K562 (cell line): ENCODE data around the gene ATP2A3. TPM values are rescaled to one million over a fixed set of nuclear protein-coding genes. Genes with fewer than 3 reads are reported as not detected.

ENCODE experiments used
- ATAC-seq: fragments of 200-7000 bp; cut with Tn5 transposase; 3 replicates; pipeline ENCODE4 v1.9.1; 2020; ENCODE audit warnings: moderate library complexity
- BruUV-seq: library from RNA; stranded (reverse); fragments of 400-500 nt; replicated peaks from 2 replicates; lab custom pipeline; 2021; lab: Mats Ljungman, UMichigan
- CTCF ChIA-PET: fragments of 300-600 bp; formaldehyde crosslinking; extraction: SDS; loops from one replicate; lab custom pipeline; 2021; ENCODE audit warnings: low intra/inter-chr PET ratio; lab: Yijun Ruan, JAX
- POLR2A ChIA-PET: fragments of 300-600, 350-650 bp; sonication (Branson Sonifier 250); formaldehyde crosslinking; extraction: SDS; loops from one replicate; lab custom pipeline; 2021; ENCODE audit warnings: antibody characterized with exemption, inconsistent platforms; lab: Yijun Ruan, JAX
- DNase-seq, 4 experiments: peaks; one replicate each; pipeline versions ENCODE4 v3.0.0 to v3.0.0-alpha.2; 2011 to 2018; ENCODE audit warnings: low spot score in 3 of 4, mixed read lengths in 3 of 4; ENCODE audit errors: extremely low read depth in 1 of 4
- FAIRE-seq: peaks from 2 replicates; lab custom pipeline; 2011; peaks lifted over from hg19 to GRCh38; lab: Jason Lieb, UNC
- H2AFZ ChIP-seq: 2 replicates; pipeline ENCODE4 v1.6.0; 2011; ENCODE audit warnings: low read depth, low read length, control low read depth, inconsistent platforms
- H3K27ac ChIP-seq: fragments of 200-600 bp; 3 replicates; pipeline ENCODE4 v1.8.0; 2011; ENCODE audit warnings: low read depth, mild to moderate bottlenecking, control low read depth, inconsistent platforms, low read length, moderate library complexity, mixed read lengths; ENCODE audit errors: extremely low read depth
- H3K27me3 ChIP-seq, 2 experiments: fragments of 300-600 bp in 1 of 2; 2 replicates in 1 of 2; 3 replicates in 1 of 2; pipeline versions ENCODE4 v1.6.0 to v1.8.0; 2011; ENCODE audit warnings: inconsistent platforms in 2 of 2, low read length in 2 of 2, mild to moderate bottlenecking in 1 of 2, mixed read lengths in 1 of 2, moderate library complexity in 1 of 2; ENCODE audit not compliant: control insufficient read depth in 2 of 2, insufficient read depth in 2 of 2
- H3K36me3 ChIP-seq: fragments of 300-600 bp; 3 replicates; pipeline ENCODE4 v1.8.0; 2011; ENCODE audit warnings: mild to moderate bottlenecking, low read length, inconsistent platforms; ENCODE audit not compliant: control insufficient read depth, insufficient read depth
- H3K4me1 ChIP-seq, 2 experiments: fragments of 200-600 bp in 1 of 2; replicated peaks in 1 of 2; 2 replicates in 1 of 2; 3 replicates in 1 of 2; pipeline versions ENCODE4 v1.5.1 to v1.8.0; 2011; ENCODE audit warnings: inconsistent platforms in 2 of 2, low read length in 2 of 2, mild to moderate bottlenecking in 1 of 2, mixed read lengths in 1 of 2, moderate library complexity in 1 of 2; ENCODE audit not compliant: control insufficient read depth in 2 of 2, insufficient read depth in 2 of 2
- H3K4me2 ChIP-seq: 2 replicates; pipeline ENCODE4 v1.6.1; 2011; ENCODE audit warnings: low read length, control low read depth, inconsistent platforms, mixed read lengths; ENCODE audit not compliant: insufficient read depth
- H3K4me3 ChIP-seq: fragments of 200-600 bp; sonication (generic), shearing (Covaris generic); 2 replicates; pipeline ENCODE4 v1.5.1; 2016; ENCODE audit warnings: control low read depth, inconsistent platforms
- H3K79me2 ChIP-seq: fragments of 200-600 bp; 3 replicates; pipeline ENCODE4 v1.8.0; 2011; ENCODE audit warnings: low read length, inconsistent platforms; ENCODE audit not compliant: control insufficient read depth, insufficient read depth
- H3K9ac ChIP-seq, 2 experiments: 2 replicates each; pipeline versions ENCODE4 v1.6.0 to v1.6.1; 2011; ENCODE audit warnings: low read depth in 2 of 2, low read length in 2 of 2, control low read depth in 1 of 2, inconsistent platforms in 1 of 2, mild to moderate bottlenecking in 1 of 2, mixed read lengths in 1 of 2; ENCODE audit not compliant: insufficient read depth in 1 of 2
- H3K9me1 ChIP-seq: one replicate; pipeline ENCODE4 v1.6.0; 2011; ENCODE audit warnings: inconsistent platforms, mild to moderate bottlenecking, low read length, moderate library complexity; ENCODE audit not compliant: control insufficient read depth, insufficient read depth
- H3K9me3 ChIP-seq: replicated peaks from 2 replicates; pipeline ENCODE4 v1.5.1; 2011; ENCODE audit warnings: low read depth, low read length, inconsistent platforms; ENCODE audit not compliant: control insufficient read depth, insufficient read depth
- H4K20me1 ChIP-seq: replicated peaks from 2 replicates; pipeline ENCODE4 v1.6.1; 2011; ENCODE audit warnings: low read length, inconsistent platforms, mixed read lengths; ENCODE audit not compliant: control insufficient read depth, insufficient read depth
- BDP1 ChIP-seq: IDR thresholded peaks from 3 replicates; pipeline ENCODE4 v1.6.1; 2011; ENCODE audit not compliant: insufficient read length, insufficient read depth
- CHD1 ChIP-seq: fragments of 200-600 bp; sonication (generic); IDR thresholded peaks from one replicate; pipeline ENCODE4 v1.6.1; 2012; ENCODE audit warnings: mild to moderate bottlenecking, moderate library complexity, low read length, inconsistent platforms
- E2F4 ChIP-seq: sonication (generic); formaldehyde crosslinking; IDR thresholded peaks from 2 replicates; pipeline ENCODE4 v1.8.0; 2022; ENCODE audit warnings: mild to moderate bottlenecking, low read depth, missing genetic modification reagents
- FOXM1 ChIP-seq, 2 experiments: fragments of 450-650 bp in 1 of 2; sonication (generic) in 1 of 2; formaldehyde crosslinking in 1 of 2; IDR thresholded peaks; 2 replicates each; pipeline versions ENCODE4 v1.6.1 to v1.9.0; 2017 to 2022; ENCODE audit warnings: low read depth in 2 of 2, mild to moderate bottlenecking in 2 of 2, missing genetic modification reagents in 1 of 2, moderate library complexity in 1 of 2
- GATAD2A ChIP-seq: fragments of 450-650 bp; IDR thresholded peaks from 2 replicates; pipeline ENCODE4 v1.6.1; 2017
- HMG20B ChIP-seq: fragments of 250-450 bp; sonication (Bioruptor Pico); IDR thresholded peaks from 2 replicates; pipeline ENCODE4 v1.5.0; 2021; ENCODE audit warnings: mild to moderate bottlenecking
- KAT7 ChIP-seq: sonication (generic); formaldehyde crosslinking; IDR thresholded peaks from 2 replicates; pipeline ENCODE4 v1.8.0; 2022; ENCODE audit warnings: missing genetic modification reagents, mild to moderate bottlenecking, borderline replicate concordance
- NCOA4 ChIP-seq: fragments of 450-650 bp; IDR thresholded peaks from 2 replicates; pipeline ENCODE4 v1.6.1; 2018; ENCODE audit warnings: mild to moderate bottlenecking; ENCODE audit not compliant: partially characterized antibody
- NR1H2 ChIP-seq: sonication (generic); formaldehyde crosslinking; IDR thresholded peaks from 2 replicates; pipeline ENCODE4 v1.4.0; 2020; ENCODE audit warnings: mild to moderate bottlenecking, missing genetic modification reagents
- RAD51 ChIP-seq: fragments of 450-650 bp; IDR thresholded peaks from 2 replicates; pipeline ENCODE4 v1.7.1; 2016; ENCODE audit warnings: low read depth, mild to moderate bottlenecking, borderline replicate concordance
- RFX1 ChIP-seq: fragments of 450-650 bp; IDR thresholded peaks from 2 replicates; pipeline ENCODE4 v1.6.1; 2016; ENCODE audit warnings: mild to moderate bottlenecking, moderate library complexity
- USF1 ChIP-seq: sonication (generic); formaldehyde crosslinking; IDR thresholded peaks from 2 replicates; pipeline ENCODE4 v1.9.0; 2022; ENCODE audit warnings: mild to moderate bottlenecking, missing genetic modification reagents
- ZNF282 ChIP-seq: sonication (generic); formaldehyde crosslinking; IDR thresholded peaks from 2 replicates; pipeline ENCODE4 v1.8.1; 2023; ENCODE audit warnings: missing genetic modification reagents
- ZNF584 ChIP-seq: fragments of 200-800 bp; sonication (Bioruptor generic); IDR thresholded peaks from 2 replicates; pipeline ENCODE4 v1.6.1; 2016; ENCODE audit warnings: low read depth, mild to moderate bottlenecking, missing genetic modification characterization, missing compliant biosample characterization
- WGBS: fragments of 100-300 bp; shearing (Covaris generic); methylation state at CpG from one replicate; pipeline ENCODE4 v1.1.6; 2016; ENCODE audit warnings: low coverage, mixed read lengths; ENCODE audit not compliant: insufficient coverage; ENCODE audit errors: missing lambda C conversion rate; 5-methylcytosine and 5-hydroxymethylcytosine counted together
- in situ Hi-C: fragments of 300-500 bp; cut with MboI; formaldehyde crosslinking; loops from 4 replicates; pipeline ENCODE4 v1.15.0; 2018; ENCODE audit warnings: inconsistent platforms, mixed read lengths
- intact Hi-C: fragments of 100-400 bp; cut with micrococcal nuclease; formaldehyde crosslinking; loops from 2 replicates; pipeline ENCODE4 v1.14.2; 2022
- polyA plus RNA-seq, 8 experiments: library from polyadenylated mRNA; depleted of rRNA in 4 of 8; stranded (reverse) in 5 of 8; unstranded in 3 of 8; fragments of >200 nt; fragmentation: Nextera tagmentation in 2 of 8; fragmentation: Illumina TruSeq in 1 of 8; extraction: Ambion mirVana in 2 of 8; extraction: Trizol in 1 of 8; gene quantifications; 2 replicates each; pipeline versions ENCODE4 v1.2.1 to v1.2.3, GENCODE V29; 2011 to 2014; ENCODE audit warnings: inconsistent platforms in 1 of 8, missing spikeins in 1 of 8
- total RNA-seq, 7 experiments: library from RNA; depleted of rRNA in 6 of 7; stranded (reverse); fragments of >200 nt in 6 of 7; fragmentation: Illumina TruSeq in 2 of 7; extraction: Trizol in 2 of 7; gene quantifications; 2 replicates each; pipeline versions ENCODE4 v1.2.1 to v1.2.3, GENCODE V29; 2011 to 2021; ENCODE audit warnings: low replicate concordance in 1 of 7
- TF ChIP-seq, protein P1 (sequence below): fragments of 200-800 bp; sonication (Bioruptor generic); IDR thresholded peaks from 2 replicates; pipeline ENCODE4 v1.6.1; 2017; ENCODE audit warnings: missing genetic modification characterization, missing compliant biosample characterization
- TF ChIP-seq, protein P2 (sequence below): sonication (generic); formaldehyde crosslinking; IDR thresholded peaks from 2 replicates; pipeline ENCODE4 v1.8.0; 2022; ENCODE audit warnings: mild to moderate bottlenecking, missing genetic modification reagents
- TF ChIP-seq, protein P3 (sequence below), 2 experiments: IDR thresholded peaks; 2 replicates each; pipeline ENCODE4 v1.6.1; 2012; ENCODE audit warnings: improper control_type of control experiment in 2 of 2, low read depth in 2 of 2, low read length in 2 of 2, borderline replicate concordance in 1 of 2

ATP2A3 gene
- total and polyA plus RNA-seq, 9 of the 15 experiments (the other 6 are each of a cell fraction or from before 2014, with no cell fraction given), result 0.65 to 103 (median 31.3) TPM

DNA sequence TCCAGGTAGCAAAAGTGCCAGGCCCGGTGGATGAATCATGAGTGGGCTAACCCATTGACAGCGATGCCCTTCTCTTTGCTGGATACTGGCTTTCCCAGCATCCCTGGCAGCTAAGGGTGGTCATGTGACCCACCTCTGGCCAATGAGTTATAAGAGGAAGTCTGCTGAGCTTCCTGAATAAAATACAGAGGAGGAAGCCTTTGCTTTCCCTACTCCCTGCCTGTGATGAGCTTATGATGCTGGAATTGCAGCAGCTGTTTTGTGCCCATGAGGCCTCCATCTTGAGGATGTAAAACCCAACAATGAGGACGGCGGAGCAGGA, 15.0 kb upstream of the ATP2A3 start:
- Histone ChIP-seq H3K4me2 (no peak overlapping the region), H3K4me3 (no peak overlapping the region), H4K20me1 (no peaks in the 10 kb centered on the region), H3K79me2 (no peaks in the 10 kb centered on the region), H2AFZ (peak overlapping the region; percentile 76), H3K4me1 (peaks cover 14 to 37% of the 10 kb centered on the region in 2 experiments; a peak in 4 of 5 replicates), H3K9me3 (peaks cover 7% of the 10 kb centered on the region), H3K27ac (no peak overlapping the region), H3K9me1 (no peaks in the 10 kb centered on the region), H3K9ac (no peak overlapping the region), H3K27me3 (no peaks in the 10 kb centered on the region), H3K36me3 (no peaks in the 10 kb centered on the region)
- in situ Hi-C loops, result no loop called here
- no TSS peak for BruUV-seq
- no peak for ATAC-seq
- CTCF ChIA-PET, result no interaction called here
- no peak for FAIRE-seq
- DNase-seq, result no peak
- POLR2A ChIA-PET, result no interaction called here
- intact Hi-C loops, result no loop called here
- 83% methylated on average over 4 of the region's 4 CpGs for WGBS
- TF ChIP-seq NR1H2 (CRISPR knock-in tag), result no peak
- TF ChIP-seq RFX1, result no peak
- no peak for TF ChIP-seq BDP1
- no peak for TF ChIP-seq GATAD2A
- no peak for TF ChIP-seq HMG20B
- peak; percentile 81 for TF ChIP-seq RAD51
- TF ChIP-seq, protein P1, sequence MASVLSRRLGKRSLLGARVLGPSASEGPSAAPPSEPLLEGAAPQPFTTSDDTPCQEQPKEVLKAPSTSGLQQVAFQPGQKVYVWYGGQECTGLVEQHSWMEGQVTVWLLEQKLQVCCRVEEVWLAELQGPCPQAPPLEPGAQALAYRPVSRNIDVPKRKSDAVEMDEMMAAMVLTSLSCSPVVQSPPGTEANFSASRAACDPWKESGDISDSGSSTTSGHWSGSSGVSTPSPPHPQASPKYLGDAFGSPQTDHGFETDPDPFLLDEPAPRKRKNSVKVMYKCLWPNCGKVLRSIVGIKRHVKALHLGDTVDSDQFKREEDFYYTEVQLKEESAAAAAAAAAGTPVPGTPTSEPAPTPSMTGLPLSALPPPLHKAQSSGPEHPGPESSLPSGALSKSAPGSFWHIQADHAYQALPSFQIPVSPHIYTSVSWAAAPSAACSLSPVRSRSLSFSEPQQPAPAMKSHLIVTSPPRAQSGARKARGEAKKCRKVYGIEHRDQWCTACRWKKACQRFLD (CRISPR knock-in tag), result no peak
- TF ChIP-seq FOXM1 (IDR thresholded peaks at IDR 0.05; ENCODE audit: low read depth), result no peak
- no peak for TF ChIP-seq FOXM1 (CRISPR knock-in tag; IDR thresholded peaks at IDR 0.05; ENCODE audit: low read depth)
- TF ChIP-seq CHD1, result no peak
- TF ChIP-seq ZNF584, result no peak
- no peak for TF ChIP-seq ZNF282 (CRISPR knock-in tag)
- peak; percentile 81 for TF ChIP-seq USF1 (CRISPR knock-in tag)
- TF ChIP-seq, protein P2, sequence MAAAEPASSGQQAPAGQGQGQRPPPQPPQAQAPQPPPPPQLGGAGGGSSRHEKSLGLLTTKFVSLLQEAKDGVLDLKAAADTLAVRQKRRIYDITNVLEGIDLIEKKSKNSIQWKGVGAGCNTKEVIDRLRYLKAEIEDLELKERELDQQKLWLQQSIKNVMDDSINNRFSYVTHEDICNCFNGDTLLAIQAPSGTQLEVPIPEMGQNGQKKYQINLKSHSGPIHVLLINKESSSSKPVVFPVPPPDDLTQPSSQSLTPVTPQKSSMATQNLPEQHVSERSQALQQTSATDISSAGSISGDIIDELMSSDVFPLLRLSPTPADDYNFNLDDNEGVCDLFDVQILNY (CRISPR knock-in tag), result no peak
- TF ChIP-seq KAT7, result no peak
- TF ChIP-seq E2F4 (CRISPR knock-in tag), result no peak
- no peak for TF ChIP-seq NCOA4
- TF ChIP-seq, protein P3, sequence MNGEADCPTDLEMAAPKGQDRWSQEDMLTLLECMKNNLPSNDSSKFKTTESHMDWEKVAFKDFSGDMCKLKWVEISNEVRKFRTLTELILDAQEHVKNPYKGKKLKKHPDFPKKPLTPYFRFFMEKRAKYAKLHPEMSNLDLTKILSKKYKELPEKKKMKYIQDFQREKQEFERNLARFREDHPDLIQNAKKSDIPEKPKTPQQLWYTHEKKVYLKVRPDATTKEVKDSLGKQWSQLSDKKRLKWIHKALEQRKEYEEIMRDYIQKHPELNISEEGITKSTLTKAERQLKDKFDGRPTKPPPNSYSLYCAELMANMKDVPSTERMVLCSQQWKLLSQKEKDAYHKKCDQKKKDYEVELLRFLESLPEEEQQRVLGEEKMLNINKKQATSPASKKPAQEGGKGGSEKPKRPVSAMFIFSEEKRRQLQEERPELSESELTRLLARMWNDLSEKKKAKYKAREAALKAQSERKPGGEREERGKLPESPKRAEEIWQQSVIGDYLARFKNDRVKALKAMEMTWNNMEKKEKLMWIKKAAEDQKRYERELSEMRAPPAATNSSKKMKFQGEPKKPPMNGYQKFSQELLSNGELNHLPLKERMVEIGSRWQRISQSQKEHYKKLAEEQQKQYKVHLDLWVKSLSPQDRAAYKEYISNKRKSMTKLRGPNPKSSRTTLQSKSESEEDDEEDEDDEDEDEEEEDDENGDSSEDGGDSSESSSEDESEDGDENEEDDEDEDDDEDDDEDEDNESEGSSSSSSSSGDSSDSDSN (IDR thresholded peaks at IDR 0.05; ENCODE audit: borderline replicate concordance in 1 of 2, low read depth in 2 of 2, low read length in 2 of 2), result no peak
